Measurements from ENCODE around the gene TEAD4.
"Not testable (repeated sequence)": the region's sequence is repeated elsewhere in the genome, so short reads cannot be mapped to it uniquely, and the experiment has no call there.

TEAD4 gene

GRCh38 chr12:3048540-3048939 is 89.3 kb downstream of the TEAD4 start:
- no peak for DNase-seq (ENCODE audit: low spot score)

DNA sequence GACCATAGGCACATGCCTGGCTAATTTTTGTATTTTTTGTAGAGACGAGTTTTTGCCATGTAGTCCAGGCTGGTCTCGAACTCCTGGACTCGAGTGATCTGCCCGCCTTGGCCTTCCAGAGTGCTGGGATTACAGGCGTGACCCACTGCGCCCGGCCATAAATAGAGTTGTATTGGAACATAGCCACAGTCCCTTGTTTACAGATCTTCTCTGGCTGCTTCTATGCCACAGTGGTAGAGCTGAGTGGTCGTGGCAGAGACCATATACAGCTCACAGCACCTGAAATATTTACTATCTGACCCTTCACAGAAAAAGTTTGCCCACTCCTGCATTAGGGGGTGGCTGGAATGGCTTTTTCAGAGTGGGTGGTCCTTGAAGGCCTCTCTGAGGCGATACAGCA is 90.0 kb downstream of the TEAD4 start:
- no peak for DNase-seq (ENCODE audit: low spot score)

- DNase-seq (ENCODE audit: low spot score), result no peak
These were observed 90.5 kb downstream of the TEAD4 start for GRCh38 chr12:3049611-3050249.

GRCh38 chr12:3054374-3054773 is 95.2 kb downstream of the TEAD4 start:
- DNase-seq (ENCODE audit: low spot score), result no peak

DNA sequence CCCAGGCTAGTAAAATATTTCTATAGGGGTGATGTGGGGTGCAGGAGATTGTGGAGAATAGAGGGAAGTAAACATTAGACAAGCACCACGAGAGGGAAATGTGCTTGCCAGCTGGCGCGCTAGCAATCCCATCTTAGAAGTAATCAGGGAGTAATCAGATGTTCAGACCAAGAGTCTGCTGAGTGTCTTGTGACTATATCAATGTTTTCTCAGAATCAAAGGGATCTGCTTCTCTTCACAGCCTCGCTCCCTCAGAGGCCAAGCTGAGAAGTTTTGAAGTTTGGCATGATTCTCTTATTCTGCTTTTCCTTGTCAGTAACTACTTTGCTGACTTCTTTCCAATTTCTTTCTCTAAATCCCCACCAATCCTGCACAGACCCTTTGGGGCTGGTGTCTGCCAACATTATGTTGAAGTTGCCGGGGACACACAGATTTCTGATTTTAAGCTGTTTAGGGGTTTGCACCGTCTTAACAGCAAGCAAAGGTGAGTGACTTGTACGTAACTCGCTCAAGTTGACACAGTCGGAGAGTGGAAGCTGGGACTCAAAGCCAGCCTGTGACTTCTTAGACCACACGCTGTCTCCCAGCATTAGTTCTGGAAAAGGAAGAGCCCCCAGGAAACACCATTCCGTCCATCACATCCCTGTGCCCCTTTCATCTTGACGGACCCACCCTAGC is 96.0 kb downstream of the TEAD4 start:
- DNase-seq (ENCODE audit: low spot score), result no peak

- no peak for DNase-seq (ENCODE audit: low spot score)
These were observed 96.7 kb downstream of the TEAD4 start for GRCh38 chr12:3055704-3056467.

DNA sequence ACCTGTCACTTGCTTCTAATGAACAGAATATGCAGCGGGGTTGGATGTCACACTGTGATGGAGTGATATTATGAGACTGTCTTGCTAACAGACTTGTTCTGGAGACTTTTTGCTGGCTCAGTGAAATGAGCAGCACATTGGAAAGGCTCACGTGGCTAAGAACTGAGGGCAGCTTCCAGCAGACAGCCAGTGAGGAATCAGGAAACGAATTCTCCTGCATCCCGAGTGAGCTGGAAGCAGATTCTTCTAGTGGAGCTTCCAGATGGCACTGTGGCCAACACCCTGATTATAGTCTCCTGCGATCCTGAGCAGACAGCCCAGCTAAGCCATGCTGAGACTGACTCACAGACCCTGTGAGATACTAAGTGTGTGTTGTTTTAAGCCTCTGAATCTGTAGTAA is 101.9 kb downstream of the TEAD4 start:
- no peak for DNase-seq (ENCODE audit: low spot score)

DNA sequence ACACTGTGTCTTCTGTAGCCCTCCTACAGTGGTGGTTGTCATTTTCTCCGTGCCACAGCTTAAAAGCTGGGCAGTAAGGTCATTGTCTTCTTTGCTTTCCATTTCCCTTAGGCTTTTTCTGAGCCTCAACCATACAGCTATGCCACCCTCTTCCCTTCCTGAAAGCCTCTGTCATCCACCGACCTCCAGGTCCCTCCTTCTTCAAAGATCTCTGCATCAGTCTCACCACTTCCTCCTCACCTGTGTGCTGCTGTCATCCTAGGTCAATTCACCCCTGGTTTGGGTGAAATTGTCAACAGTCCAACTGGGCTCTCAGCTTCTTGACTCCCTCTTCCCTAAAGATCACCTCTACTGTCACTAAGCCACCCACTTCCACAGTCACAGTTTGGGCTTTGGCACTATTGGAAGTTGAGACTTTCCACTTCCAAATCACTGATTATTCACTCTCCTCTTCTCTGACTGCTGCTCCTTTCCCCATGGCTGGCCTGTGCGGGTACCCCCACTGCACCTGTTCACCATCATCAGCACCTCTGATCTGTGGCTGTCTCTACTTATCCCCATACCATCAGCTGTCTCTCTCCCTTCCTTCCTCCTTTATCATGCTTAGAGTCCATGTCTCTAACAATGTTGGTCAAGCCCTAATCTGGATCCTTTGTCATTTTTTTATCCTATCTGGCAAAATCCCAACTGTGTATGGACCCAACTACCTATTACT is 102.5 kb downstream of the TEAD4 start:
- no peak for DNase-seq (ENCODE audit: low spot score)

DNA sequence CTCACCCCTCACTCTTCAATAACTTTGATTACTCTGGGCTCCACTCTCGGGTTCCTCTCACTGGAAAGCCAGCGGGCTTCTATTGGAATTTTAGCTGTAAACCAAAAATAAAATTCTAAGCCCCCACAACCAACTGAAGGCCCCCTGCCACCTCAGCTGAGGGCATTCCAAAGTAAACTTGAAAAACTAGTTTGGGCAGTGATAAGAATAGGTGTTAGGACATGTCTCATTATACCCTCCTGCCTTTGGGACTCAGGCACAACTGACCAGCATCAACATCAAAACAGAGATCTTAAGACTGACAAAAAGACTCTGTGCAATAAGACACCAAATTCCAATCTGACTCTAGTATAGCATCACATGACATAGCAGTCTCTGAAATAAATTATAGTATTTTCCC is 106.1 kb downstream of the TEAD4 start:
- no peak for DNase-seq (ENCODE audit: low spot score)

DNA sequence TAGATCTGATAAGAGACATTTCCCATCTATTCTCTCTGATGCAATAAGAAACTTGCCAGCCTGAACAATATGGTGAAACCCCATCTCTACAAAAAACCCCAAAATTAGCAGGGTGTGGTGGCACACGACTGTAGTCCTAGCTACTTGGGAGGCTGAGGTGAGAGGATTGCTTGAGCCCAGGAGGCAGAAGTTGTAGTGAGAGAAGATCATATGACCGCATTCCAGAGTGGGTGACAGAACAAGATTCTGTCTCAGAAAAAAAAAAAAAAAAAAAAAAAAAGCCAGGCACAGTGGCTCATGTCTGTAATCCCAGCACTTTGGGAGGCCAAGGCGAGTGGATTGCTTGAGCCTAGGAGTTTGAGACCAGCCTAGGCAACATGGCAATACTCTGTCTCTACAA is 106.6 kb downstream of the TEAD4 start:
- not testable (repeated sequence) for DNase-seq (ENCODE audit: low spot score)

GRCh38 chr12:3069714-3070113 is 110.5 kb downstream of the TEAD4 start:
- DNase-seq (ENCODE audit: low spot score), result no peak

GRCh38 chr12:3071107-3071506 is 111.9 kb downstream of the TEAD4 start:
- DNase-seq (ENCODE audit: low spot score), result no peak

DNA sequence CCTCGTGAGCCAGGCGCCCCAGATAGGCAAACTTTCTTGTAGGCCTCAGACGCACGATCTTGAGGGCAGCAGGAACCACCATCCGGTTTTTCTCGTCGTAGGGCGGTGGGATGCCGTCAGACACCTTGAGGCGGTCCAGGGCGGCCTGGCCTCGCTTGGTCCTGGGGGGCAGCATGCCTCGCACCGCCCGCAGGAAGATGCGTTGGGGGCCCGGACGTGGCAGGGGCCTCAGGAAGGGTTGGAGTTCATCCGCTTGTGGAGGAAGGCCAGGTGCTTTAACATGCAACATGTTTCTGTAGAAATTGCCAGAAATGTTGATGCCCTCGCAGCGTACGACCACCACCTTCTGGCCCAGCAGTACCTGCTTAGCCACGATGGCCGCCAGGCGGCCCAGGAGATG is 112.5 kb downstream of the TEAD4 start:
- no peak for DNase-seq (ENCODE audit: low spot score)

DNA sequence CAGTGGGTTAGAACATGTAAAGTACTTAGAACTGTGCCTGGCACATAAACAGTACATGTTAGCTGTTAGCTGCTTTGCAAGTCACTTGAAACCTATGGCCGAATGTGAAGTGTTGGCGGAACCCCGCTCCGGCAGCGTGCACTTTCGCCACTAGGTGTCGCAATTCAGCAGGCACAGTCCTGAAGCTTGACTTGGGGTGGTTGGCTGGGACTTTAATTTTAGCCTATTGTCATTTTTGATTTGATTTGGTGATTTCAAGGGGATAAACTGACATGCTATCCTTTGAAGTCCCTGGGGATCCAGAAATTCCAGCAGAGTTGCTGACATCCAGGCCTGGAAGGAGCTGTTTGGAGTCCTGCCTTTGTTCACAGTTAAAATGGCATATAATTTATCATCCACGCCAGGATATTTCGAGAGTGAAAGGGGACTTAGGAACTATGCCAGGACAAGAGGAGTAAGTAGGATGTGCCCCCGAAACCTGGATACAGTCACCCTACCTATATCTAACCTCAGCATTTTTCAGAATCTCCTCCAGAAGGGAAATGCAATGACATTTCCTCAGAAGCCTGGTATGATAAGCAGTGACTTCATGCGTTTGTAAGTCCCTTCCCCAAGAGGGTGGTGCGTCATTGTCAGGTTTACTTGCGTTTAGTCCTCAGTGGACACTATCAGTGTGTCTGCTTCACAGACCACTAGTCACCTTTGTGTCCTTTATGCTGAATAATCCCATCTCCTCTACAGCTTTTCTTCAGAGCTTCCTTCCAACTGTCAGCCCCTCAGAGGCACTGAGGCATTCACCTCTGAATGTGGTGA is 114.4 kb downstream of the TEAD4 start:
- DNase-seq (ENCODE audit: low spot score), result peak; percentile 83

DNA sequence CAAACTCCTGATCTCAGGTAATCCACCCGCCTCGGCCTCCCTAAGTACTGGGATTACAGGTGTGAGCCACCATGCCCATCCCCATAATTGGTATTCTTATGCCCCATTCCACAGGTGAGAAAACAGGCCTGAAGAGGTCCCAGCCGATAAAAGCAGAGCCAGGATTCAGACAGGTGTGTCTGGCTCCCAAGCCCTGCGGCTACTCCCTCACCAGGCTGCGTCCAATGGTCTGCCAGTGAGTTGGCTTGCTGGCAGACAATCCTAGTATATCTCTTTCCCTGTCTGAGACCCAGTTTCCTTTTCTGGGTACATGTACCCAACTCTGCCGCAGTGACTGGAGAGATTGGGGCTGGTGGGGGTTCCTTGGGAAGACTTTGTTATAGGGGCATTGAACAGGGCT is 116.1 kb downstream of the TEAD4 start:
- DNase-seq (ENCODE audit: low spot score), result no peak

DNA sequence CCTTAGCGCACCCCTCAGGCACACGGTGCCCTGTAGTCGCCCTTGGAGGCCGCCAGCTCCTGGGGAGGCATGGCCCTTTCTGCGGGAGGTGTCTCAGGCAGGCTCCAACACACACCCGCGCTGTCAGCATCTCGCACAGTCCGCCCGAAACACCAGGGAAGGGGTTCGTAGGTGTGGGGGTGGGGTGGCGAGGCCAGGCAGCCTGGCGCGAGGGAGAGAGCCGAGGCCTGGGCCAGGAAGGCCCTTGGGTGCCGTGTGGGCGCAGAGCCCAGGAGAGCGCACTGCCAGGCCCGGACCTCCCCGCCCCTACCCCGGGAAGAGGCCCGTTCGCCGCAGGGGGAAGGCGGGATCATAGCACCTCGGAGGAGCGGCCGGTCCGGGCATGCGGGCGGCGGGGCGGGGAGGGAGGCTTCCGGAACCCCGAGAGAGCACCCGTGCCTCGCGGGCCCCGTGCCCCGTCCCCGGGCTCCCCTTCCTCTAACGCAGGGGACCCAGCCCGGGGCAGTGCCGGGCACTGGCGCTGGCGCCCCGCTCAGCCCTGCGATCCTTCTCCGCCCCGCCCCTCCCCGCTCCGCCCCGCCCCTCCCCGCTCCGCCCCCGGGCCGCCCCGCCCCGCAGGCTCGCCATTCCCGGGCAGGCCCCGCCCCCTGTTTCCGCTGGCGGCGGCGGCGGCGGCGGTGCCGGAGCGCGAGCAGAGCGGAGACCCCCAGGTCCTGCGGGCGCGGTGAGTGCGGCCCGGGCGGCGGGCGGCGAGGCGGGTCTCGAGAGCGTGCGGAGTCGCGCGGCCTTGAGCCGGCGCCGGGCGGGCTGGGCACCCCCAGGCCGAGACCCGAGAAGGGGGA is 117.8 kb downstream of the TEAD4 start, which contains the start of gene TSPAN9:
Gene TSPAN9, plus strand, starts transcription at position 650 of the 842 bp plus-strand sequence. CDS start 123,815 bp downstream, outside the sequence.
- DNase-seq (ENCODE audit: low spot score), result peak; percentile 54

- DNase-seq (ENCODE audit: low spot score), result no peak
These were observed 118.4 kb downstream of the TEAD4 start for GRCh38 chr12:3077572-3078081.

- DNase-seq (ENCODE audit: low spot score), result no peak
These were observed 119.1 kb downstream of the TEAD4 start for GRCh38 chr12:3078086-3078820.

- DNase-seq (ENCODE audit: low spot score), result no peak
These were observed 121.9 kb downstream of the TEAD4 start for GRCh38 chr12:3081091-3081490.

DNA sequence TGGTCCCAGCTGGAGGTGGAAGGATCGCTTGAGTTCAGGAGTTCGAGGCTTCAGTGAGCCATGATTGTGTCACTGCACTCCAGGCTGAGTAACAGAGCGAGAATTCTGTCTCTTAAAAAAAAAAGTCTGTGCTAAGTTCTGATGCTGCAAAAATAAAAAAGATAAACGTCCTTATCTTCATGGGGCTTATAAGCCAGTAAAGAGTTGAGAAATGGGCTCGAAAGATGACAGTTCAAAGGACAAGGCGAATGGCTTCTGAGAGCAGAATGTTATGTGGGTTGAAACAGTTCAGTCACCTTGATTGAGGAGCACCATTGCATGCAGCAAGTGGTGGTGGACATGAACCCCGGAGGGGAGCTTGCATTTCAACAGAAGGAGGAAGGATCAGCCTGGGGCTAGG is 122.7 kb downstream of the TEAD4 start:
- no peak for DNase-seq (ENCODE audit: low spot score)

Data from CD4-positive, alpha-beta T cell treated with Interleukin-15 for 4 hours (primary cell).